HL-60 (cell line): ENCODE measurements around the gene HSD17B3.

Experiments used
- DNase-seq, 2 experiments: peaks; one replicate each; pipeline ENCODE4 v3.0.0-alpha.2; 2010 to 2020; ENCODE audit warnings: low read depth in 1 of 2, low spot score in 1 of 2
- H3K27ac ChIP-seq: fragments of 250-450 bp; sonication (Bioruptor Pico); replicated peaks from 2 replicates; pipeline ENCODE4 v1.5.1; 2020; ENCODE audit warnings: mild to moderate bottlenecking, moderate library complexity
- H3K27me3 ChIP-seq: fragments of 250-450 bp; sonication (Bioruptor Pico); 2 replicates; pipeline ENCODE4 v1.5.1; 2021; ENCODE audit warnings: mild to moderate bottlenecking, moderate library complexity; ENCODE audit not compliant: insufficient read depth, poor library complexity, severe bottlenecking
- H3K4me3 ChIP-seq: replicated peaks from 2 replicates; pipeline ENCODE4 v1.5.1; 2011; ENCODE audit warnings: mild to moderate bottlenecking, control low read depth, low read length; ENCODE audit not compliant: insufficient read depth
- GABPA ChIP-seq: IDR thresholded peaks from 2 replicates; pipeline ENCODE4 v1.6.1; 2012; ENCODE audit warnings: low read depth
- POLR2AphosphoS5 ChIP-seq: IDR thresholded peaks from 2 replicates; pipeline ENCODE4 v1.6.1; 2012; ENCODE audit warnings: low read depth
- SPI1 ChIP-seq: IDR thresholded peaks from 2 replicates; pipeline ENCODE4 v1.6.1; 2012; ENCODE audit warnings: low read depth, mild to moderate bottlenecking, borderline replicate concordance
- TF ChIP-seq, protein P1 (sequence below): IDR thresholded peaks from 2 replicates; pipeline ENCODE4 v1.6.1; 2012; ENCODE audit warnings: low read depth; ENCODE audit not compliant: insufficient replicate concordance
- TF ChIP-seq, protein P2 (sequence below): IDR thresholded peaks from one replicate; pipeline ENCODE4 v1.5.1; 2011; ENCODE audit warnings: low read length, control low read depth, inconsistent platforms; ENCODE audit not compliant: insufficient read depth

The HSD17B3 gene

DNA sequence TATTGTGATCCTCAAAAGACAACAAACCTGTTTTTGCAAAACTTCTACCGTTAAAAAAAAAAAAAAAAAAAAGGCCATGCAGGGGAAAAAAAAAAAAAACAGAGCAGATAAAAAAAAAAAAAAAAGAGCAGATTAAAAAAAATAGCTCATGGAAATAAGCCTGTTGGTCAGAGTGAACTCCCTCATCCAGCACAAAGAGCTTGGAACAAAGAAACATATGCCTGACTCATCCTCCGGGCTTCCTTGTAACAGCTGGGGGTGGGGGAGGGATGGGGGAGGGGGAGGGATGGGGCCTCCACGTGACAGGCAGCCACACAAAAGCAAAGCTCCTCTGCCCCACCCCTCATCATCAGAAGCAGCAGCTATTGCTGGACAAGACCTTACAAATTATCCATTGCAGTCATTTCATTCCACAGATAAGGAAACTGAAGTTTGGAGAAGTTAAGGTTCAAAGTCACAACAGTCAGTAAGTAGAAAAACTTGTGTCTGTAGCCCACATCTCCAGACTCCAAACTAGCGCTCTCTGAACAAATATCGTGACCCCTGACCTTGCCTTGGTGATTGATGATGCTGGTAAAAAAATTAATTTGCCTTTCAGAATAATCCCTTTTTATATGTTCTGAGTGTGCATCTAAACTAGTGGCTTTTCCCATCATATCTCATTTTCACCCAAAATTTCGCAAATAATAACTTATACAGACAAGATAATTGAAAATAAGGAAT lies 42.6 kb upstream of the HSD17B3 start:
- Histone ChIP-seq H3K27ac (no peak overlapping the region), H3K4me3 (no peak overlapping the region), H3K27me3 (no peaks in the 10 kb centered on the region)
- TF ChIP-seq, protein P1, sequence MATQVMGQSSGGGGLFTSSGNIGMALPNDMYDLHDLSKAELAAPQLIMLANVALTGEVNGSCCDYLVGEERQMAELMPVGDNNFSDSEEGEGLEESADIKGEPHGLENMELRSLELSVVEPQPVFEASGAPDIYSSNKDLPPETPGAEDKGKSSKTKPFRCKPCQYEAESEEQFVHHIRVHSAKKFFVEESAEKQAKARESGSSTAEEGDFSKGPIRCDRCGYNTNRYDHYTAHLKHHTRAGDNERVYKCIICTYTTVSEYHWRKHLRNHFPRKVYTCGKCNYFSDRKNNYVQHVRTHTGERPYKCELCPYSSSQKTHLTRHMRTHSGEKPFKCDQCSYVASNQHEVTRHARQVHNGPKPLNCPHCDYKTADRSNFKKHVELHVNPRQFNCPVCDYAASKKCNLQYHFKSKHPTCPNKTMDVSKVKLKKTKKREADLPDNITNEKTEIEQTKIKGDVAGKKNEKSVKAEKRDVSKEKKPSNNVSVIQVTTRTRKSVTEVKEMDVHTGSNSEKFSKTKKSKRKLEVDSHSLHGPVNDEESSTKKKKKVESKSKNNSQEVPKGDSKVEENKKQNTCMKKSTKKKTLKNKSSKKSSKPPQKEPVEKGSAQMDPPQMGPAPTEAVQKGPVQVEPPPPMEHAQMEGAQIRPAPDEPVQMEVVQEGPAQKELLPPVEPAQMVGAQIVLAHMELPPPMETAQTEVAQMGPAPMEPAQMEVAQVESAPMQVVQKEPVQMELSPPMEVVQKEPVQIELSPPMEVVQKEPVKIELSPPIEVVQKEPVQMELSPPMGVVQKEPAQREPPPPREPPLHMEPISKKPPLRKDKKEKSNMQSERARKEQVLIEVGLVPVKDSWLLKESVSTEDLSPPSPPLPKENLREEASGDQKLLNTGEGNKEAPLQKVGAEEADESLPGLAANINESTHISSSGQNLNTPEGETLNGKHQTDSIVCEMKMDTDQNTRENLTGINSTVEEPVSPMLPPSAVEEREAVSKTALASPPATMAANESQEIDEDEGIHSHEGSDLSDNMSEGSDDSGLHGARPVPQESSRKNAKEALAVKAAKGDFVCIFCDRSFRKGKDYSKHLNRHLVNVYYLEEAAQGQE = no peak
- TF ChIP-seq, protein P2, sequence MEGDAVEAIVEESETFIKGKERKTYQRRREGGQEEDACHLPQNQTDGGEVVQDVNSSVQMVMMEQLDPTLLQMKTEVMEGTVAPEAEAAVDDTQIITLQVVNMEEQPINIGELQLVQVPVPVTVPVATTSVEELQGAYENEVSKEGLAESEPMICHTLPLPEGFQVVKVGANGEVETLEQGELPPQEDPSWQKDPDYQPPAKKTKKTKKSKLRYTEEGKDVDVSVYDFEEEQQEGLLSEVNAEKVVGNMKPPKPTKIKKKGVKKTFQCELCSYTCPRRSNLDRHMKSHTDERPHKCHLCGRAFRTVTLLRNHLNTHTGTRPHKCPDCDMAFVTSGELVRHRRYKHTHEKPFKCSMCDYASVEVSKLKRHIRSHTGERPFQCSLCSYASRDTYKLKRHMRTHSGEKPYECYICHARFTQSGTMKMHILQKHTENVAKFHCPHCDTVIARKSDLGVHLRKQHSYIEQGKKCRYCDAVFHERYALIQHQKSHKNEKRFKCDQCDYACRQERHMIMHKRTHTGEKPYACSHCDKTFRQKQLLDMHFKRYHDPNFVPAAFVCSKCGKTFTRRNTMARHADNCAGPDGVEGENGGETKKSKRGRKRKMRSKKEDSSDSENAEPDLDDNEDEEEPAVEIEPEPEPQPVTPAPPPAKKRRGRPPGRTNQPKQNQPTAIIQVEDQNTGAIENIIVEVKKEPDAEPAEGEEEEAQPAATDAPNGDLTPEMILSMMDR = no peak
- no peak for TF ChIP-seq GABPA
- TF ChIP-seq SPI1 = no peak
- no peak for TF ChIP-seq POLR2AphosphoS5
- peak in 1 of 2 experiments; percentile 11 for DNase-seq

DNA sequence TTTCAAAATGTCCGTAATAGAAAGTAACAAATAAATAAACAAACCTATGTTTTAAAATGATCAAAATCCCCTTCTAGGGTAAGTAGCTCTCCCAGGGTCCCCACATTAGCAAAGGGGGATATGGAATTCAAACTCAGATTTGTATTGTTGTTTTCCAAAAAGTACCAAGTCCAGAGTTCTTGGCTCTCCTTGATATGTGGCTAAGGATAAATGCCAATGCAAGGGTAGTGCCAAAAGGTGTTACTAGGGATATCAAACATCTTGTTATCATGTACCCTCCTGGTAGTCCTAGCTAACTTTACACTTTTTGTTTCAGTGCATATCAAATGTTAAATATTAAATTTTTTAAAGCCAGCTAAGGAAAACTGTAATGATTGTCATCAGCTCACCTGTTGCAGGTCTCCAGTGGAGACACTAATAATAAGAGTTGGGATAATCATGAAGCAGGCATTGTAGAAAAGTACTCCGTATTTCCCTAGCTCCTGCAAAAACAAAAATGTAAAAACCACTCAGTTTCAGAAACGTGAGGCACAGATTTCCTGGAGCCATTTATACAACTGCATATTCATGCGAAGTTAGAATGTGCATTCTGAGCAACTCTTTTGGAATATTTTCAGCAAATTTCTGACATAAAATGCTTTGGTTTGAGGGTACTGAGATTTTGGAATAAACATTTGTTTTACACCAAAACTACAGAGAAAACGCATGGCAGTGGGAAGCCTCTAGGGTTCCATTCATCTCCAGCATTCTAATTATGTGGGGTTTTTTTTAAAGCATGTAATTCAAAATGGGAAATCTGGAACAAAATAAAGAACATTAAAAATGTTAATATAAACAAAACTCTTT lies 41.8 kb upstream of the HSD17B3 start:
- DNase-seq = no peak
- no peaks in the 10 kb centered on the region for H3K27me3 ChIP-seq
- H3K4me3 ChIP-seq = no peak overlapping the region
- TF ChIP-seq SPI1 = no peak
- TF ChIP-seq, protein P1 = no peak
- no peak for TF ChIP-seq GABPA
- no peak for TF ChIP-seq POLR2AphosphoS5
- TF ChIP-seq, protein P2 = no peak
- H3K27ac ChIP-seq = no peak overlapping the region

DNA sequence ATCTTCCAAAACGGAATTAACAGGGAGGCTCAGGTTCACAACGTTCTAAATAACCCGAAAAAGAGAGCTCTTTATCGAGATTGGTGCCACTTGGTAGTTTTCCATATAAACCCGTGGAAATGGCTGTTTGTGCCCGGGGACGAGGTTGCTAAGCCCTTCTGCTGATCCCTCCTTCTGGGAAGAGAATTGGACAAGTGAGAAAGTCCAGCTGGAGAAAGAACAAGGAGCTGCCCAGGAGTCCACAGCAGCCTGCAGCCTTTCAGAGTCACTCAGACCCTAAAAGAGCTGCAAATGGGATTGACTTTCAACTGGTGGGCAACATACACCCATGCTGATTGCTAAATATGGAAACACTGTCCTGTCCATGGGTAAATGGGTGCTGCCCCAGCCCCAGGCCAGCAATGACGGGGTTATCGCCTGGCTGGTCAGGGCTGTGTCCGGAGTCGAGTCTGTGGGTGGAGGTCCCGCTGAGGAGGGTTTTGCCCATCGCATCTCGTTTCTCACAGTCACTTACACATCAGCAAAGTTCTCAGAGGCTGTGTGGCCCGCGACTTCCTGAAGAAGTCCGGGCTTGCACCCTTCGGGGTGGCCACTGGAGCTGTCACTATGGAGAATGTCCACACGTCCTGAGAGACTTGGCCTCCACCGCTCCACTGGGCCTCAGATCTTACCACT lies 40.7 kb upstream of the HSD17B3 start:
- Histone ChIP-seq H3K27ac (no peak overlapping the region), H3K27me3 (no peaks in the 10 kb centered on the region), H3K4me3 (no peak overlapping the region)
- no peak for TF ChIP-seq SPI1
- no peak for TF ChIP-seq POLR2AphosphoS5
- TF ChIP-seq, protein P2 = no peak
- TF ChIP-seq GABPA = no peak
- DNase-seq = no peak
